Kidney (tissue), 14 donors: ENCODE data around the gene IL18R1. TPM values are rescaled to one million over a fixed set of nuclear protein-coding genes. Genes with fewer than 3 reads are reported as not detected.

Experiments used
- DNase-seq, 5 donors: peaks; one replicate each; pipeline ENCODE4 v3.0.0-alpha.2; 2013 to 2020
- FAIRE-seq: peaks from 2 replicates; lab custom pipeline; 2012; peaks lifted over from hg19 to GRCh38; lab: Jason Lieb, UNC
- H3K27ac ChIP-seq, 2 donors: one replicate each; pipeline ENCODE4 v1.7.0; 2013; ENCODE audit warnings: low read depth in 2 of 2, low read length in 2 of 2, inconsistent platforms in 1 of 2
- H3K27me3 ChIP-seq: one replicate; pipeline ENCODE4 v1.7.1; 2013; ENCODE audit warnings: low read length, inconsistent platforms; ENCODE audit not compliant: control insufficient read depth, insufficient read depth
- H3K36me3 ChIP-seq, 3 donors: one replicate each; pipeline versions ENCODE4 v1.7.0 to v1.7.1; 2013; ENCODE audit warnings: low read length in 3 of 3, control low read depth in 1 of 3, inconsistent platforms in 1 of 3; ENCODE audit not compliant: insufficient read depth in 3 of 3, control insufficient read depth in 2 of 3
- H3K4me1 ChIP-seq, 3 donors: one replicate each; pipeline versions ENCODE4 v1.7.0 to v1.7.1; 2013; ENCODE audit warnings: low read length in 3 of 3, inconsistent platforms in 1 of 3, low read depth in 1 of 3; ENCODE audit not compliant: control insufficient read depth in 2 of 3, insufficient read depth in 2 of 3
- H3K4me3 ChIP-seq, 3 donors: one replicate each; pipeline versions ENCODE4 v1.7.0 to v1.8.1; 2013; ENCODE audit warnings: low read length in 3 of 3, control low read depth in 1 of 3, inconsistent platforms in 1 of 3
- H3K9ac ChIP-seq, 3 donors: one replicate each; pipeline versions ENCODE4 v1.7.0 to v1.7.1; 2013; ENCODE audit warnings: low read length in 3 of 3, control low read depth in 1 of 3, inconsistent platforms in 1 of 3
- H3K9me3 ChIP-seq, 3 donors: one replicate each; pipeline versions ENCODE4 v1.7.0 to v1.7.1; 2013; ENCODE audit warnings: low read length in 3 of 3, control low read depth in 1 of 3, inconsistent platforms in 1 of 3; ENCODE audit not compliant: control insufficient read depth in 2 of 3, insufficient read depth in 1 of 3
- CTCF ChIP-seq: IDR thresholded peaks from 3 replicates; pipeline ENCODE4 v1.5.1; 2012; ENCODE audit warnings: mild to moderate bottlenecking, moderate library complexity, borderline replicate concordance; ENCODE audit not compliant: insufficient read depth; ENCODE audit errors: extremely low read depth
- intact Hi-C: fragments of 100-400 bp; cut with DNase I; formaldehyde crosslinking; loops from one replicate; pipeline ENCODE4 v1.11.1; 2022
- polyA plus RNA-seq: library from polyadenylated mRNA; stranded (reverse); fragments of 350-450 nt; fragmentation: Illumina TruSeq; extraction: RNeasy Lipid Tissue Mini Kit (QIAGEN cat#74804); gene quantifications from one replicate; pipeline ENCODE4 v1.2.3, GENCODE V29; 2014; ENCODE audit warnings: low read depth, low replicate concordance; ENCODE audit not compliant: insufficient read depth
- total RNA-seq: library from RNA; stranded (reverse); fragmentation: NEBNext Ultra II Directional; extraction: Animal tissue kit (Norgen Biotek cat#: 25700); gene quantifications from one replicate; pipeline ENCODE4 v1.2.1, GENCODE V29; 2021
- donor health status: control.
- donor health status: control.
- donor health status: control.
- donor health status: control.
- donor health status: control.
- donor health status: DM: yes; HTN: yes; CAD: no.
- donor health status: Normal renal cell carcinoma (clear cell type).

Gene IL18R1
- total and polyA plus RNA-seq, 2 donors from 2014 or later = 3.6 to 14.9 TPM

DNA sequence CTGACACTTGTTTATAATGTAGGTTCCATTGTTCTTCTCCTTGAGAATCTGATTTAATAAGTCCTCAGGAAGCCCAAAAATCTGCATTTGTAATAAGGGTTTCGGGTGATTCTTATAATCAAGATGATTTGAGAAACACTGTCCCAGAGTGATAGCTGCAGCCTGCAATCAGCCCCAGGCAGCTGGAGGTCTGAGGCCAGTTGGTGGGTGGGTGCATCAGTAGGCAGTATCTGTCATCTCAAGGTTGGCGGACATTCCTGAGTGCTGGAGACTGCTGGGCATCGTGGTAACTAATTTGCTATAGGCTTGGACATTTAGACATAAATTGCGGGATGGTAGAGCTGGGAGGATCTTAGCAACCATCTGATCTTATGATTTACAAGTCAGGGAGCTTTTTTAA is 64.7 kb downstream of the IL18R1 start:
- Histone ChIP-seq H3K9me3 (no peaks in the 10 kb centered on the region), H3K36me3 (no peaks in the 10 kb centered on the region), H3K9ac (no peak overlapping the region), H3K27ac (no peak overlapping the region), H3K27me3 (no peaks in the 10 kb centered on the region), H3K4me1 (no peaks in the 10 kb centered on the region), H3K4me3 (no peak overlapping the region)
- TF ChIP-seq CTCF = no peak
- intact Hi-C loops = no loop called here
- DNase-seq (no peak), FAIRE-seq (no peak)

DNA sequence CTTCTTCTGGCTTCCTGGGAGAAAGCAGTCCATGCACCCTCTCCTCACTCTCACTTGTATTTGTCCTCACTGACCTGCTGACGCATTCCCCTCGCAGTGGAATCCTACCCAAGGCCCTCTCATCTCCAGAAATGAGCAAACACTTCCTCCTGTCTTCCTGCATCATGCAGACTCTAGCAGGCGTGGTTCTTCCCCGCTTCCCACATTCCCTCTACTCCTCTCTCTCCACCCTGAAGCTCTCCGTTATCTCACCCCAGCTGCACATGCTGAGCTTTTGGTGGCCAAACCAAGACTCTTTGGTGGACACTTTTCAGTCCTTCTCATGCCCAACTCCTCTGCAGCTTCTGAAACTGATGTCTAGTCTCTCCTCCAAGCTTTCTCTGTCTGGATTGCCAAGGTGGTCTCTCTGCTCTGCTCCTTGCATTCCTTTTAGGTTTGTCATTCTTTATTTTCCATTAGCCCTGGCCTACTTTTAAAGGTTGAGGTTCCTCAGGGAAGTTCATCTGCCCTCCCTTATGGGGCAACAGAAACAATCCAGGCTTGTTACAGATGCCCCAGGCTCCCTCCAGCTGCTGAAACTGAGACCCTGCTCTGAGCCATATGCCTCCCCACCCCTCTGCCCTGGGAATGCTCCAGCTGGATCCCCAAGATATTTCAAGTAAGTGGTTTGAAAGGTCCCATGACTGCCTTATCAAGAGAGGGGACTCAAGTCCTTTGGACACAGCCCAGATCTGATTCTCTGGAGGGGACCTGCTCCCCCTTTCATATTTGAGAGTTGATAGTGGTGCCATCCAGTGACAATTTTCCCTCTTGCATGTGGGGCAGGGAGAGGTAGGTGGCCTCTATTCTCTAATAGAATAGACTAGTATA is 66.5 kb downstream of the IL18R1 start:
- no peaks in the 10 kb centered on the region for H3K36me3 ChIP-seq
- H3K27me3 ChIP-seq = no peaks in the 10 kb centered on the region
- TF ChIP-seq CTCF = no peak
- no peaks in the 10 kb centered on the region for H3K4me1 ChIP-seq
- intact Hi-C loops = no loop called here
- no peak overlapping the region for H3K27ac ChIP-seq
- no peak for DNase-seq
- no peaks in the 10 kb centered on the region for H3K9me3 ChIP-seq
- no peak overlapping the region for H3K4me3 ChIP-seq
- no peak for FAIRE-seq
- no peak overlapping the region for H3K9ac ChIP-seq

DNA sequence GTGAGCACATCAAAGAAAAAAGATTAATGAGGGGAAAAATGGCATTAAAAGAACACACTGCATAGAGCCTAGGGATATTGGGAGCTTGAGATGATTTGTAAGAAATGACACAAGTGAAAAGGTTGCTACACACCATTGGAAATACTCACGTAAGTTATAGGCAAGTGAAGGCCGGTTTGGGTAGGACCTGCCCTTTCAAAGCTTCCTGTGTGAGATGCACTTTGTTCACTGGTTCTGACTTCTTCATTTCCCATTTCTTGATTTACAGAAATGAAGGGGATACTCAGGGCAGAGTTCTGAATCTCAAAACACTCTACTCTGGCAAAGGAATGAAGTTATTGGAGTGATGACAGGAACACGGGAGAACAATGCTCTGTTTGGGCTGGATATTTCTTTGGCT is 67.3 kb downstream of the IL18R1 start, which contains the start of gene IL18RAP:
TSS of gene IL18RAP (plus strand) at position 251 of the 400 bp plus-strand sequence. CDS start at position 369, 118 bp downstream.
- H3K4me1 ChIP-seq = no peaks in the 10 kb centered on the region
- no peaks in the 10 kb centered on the region for H3K9me3 ChIP-seq
- H3K36me3 ChIP-seq = no peaks in the 10 kb centered on the region
- H3K9ac ChIP-seq = no peak within 1 kb of the TSS
- no peak within 1 kb of the TSS for H3K4me3 ChIP-seq
- H3K27me3 ChIP-seq = no peaks in the 10 kb centered on the region
- no peak for FAIRE-seq
- intact Hi-C loops = no loop called here
- no peak for DNase-seq
- no peak within 1 kb of the TSS for H3K27ac ChIP-seq
- no peak for TF ChIP-seq CTCF
